Measurements from ENCODE around the gene POLR2F. TPM values are rescaled to one million over a fixed set of nuclear protein-coding genes. Genes with fewer than 3 reads are reported as not detected.

Gene POLR2F
- total RNA-seq, 1 experiment from 2014 or later, result 141 TPM

DNA sequence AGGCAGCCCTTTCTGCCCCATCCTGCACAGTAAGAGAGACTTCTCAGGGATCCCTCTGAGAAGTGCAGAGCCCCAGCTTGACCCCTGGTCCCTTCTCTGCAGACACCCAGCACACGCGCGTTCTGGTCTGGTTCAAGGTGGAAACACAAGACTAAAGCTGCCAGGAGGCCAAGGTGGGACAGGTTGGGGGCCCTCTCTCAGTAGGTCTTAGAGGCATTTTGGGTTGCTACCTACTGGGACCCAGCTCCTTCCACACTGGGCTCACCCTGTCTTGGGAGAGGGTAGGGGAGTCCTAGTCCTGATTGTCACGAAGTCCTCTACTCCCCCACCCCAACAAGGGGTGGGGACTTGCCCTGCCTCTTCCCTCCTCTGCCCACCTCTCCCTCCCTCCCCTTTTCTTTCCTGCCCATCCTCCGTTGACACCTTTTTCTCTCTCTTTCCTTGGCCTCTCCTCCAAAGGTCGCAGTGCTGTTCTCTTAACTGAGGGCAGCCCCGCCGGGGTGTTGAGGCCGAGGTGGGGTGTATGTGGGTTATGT is 31.6 kb downstream of the POLR2F start:
- no peak overlapping the region for H2AFZ ChIP-seq (ENCODE audit: low read length)
- H2BK12ac ChIP-seq (ENCODE audit: insufficient read length, low read depth, low read length), result no peak overlapping the region
- H3K14ac ChIP-seq (ENCODE audit: insufficient read depth, low read length), result no peak overlapping the region
- no peak overlapping the region for H3K23ac ChIP-seq (ENCODE audit: insufficient read length, low read depth, low read length)
- H2BK20ac ChIP-seq (ENCODE audit: low read depth, low read length, poor library complexity, severe bottlenecking), result no peak overlapping the region
- H2AK5ac ChIP-seq (ENCODE audit: insufficient read length, low read length), result no peak overlapping the region
- peaks cover 20 to 35% of the 10 kb centered on the region in 2 experiments for H3K4me1 Mint-ChIP-seq
- H2BK5ac ChIP-seq (ENCODE audit: insufficient read length, low read length), result no peak overlapping the region
- H3K27ac ChIP-seq (ENCODE audit: insufficient read length, low read depth, low read length), result no peak overlapping the region
- no peak overlapping the region for H3T11ph ChIP-seq (ENCODE audit: low read length)
- H3K9ac ChIP-seq (ENCODE audit: extremely low read depth, insufficient read length, low read length), result no peak overlapping the region
- H3K27me3 ChIP-seq (ENCODE audit: insufficient read depth, low read length), result peaks cover 1% of the 10 kb centered on the region; the same call in 1 of the 2 replicates
- no peak overlapping the region for H2BK15ac ChIP-seq (ENCODE audit: low read depth, low read length)
- no peak overlapping the region for H4K5ac ChIP-seq (ENCODE audit: insufficient read length, low read depth, low read length)
- no peak overlapping the region; a peak in 1 of 7 replicates for H3K27ac Mint-ChIP-seq
- peaks cover 39% of the 10 kb centered on the region for H3K27me3 Mint-ChIP-seq (ENCODE audit: low read depth)
- no peak overlapping the region for H4K91ac ChIP-seq (ENCODE audit: insufficient read length, low read depth, low read length)
- H3K23me2 ChIP-seq (ENCODE audit: insufficient read length, low read depth, low read length, poor library complexity, severe bottlenecking), result peaks cover 12% of the 10 kb centered on the region
- H3K79me1 ChIP-seq (ENCODE audit: insufficient read depth, low read depth, low read length, poor library complexity, severe bottlenecking), result no peaks in the 10 kb centered on the region
- no peak overlapping the region for H4K8ac ChIP-seq (replicated peaks; ENCODE audit: insufficient read length, low read depth, low read length)
- H3K4me2 ChIP-seq (ENCODE audit: insufficient read depth, insufficient read length, low read length), result no peak overlapping the region
- WGBS (ENCODE audit: extremely low coverage, insufficient read length, low lambda C conversion rate), result no CpG with 5 or more reads among the region's 9 CpGs
- no peak for DNase-seq
- no peaks in the 10 kb centered on the region for H3K79me2 ChIP-seq (ENCODE audit: insufficient read depth, low read length)
- no peaks in the 10 kb centered on the region for H3K9me3 ChIP-seq (ENCODE audit: control insufficient read depth, low read depth, low read length)
- TF ChIP-seq, protein P1, sequence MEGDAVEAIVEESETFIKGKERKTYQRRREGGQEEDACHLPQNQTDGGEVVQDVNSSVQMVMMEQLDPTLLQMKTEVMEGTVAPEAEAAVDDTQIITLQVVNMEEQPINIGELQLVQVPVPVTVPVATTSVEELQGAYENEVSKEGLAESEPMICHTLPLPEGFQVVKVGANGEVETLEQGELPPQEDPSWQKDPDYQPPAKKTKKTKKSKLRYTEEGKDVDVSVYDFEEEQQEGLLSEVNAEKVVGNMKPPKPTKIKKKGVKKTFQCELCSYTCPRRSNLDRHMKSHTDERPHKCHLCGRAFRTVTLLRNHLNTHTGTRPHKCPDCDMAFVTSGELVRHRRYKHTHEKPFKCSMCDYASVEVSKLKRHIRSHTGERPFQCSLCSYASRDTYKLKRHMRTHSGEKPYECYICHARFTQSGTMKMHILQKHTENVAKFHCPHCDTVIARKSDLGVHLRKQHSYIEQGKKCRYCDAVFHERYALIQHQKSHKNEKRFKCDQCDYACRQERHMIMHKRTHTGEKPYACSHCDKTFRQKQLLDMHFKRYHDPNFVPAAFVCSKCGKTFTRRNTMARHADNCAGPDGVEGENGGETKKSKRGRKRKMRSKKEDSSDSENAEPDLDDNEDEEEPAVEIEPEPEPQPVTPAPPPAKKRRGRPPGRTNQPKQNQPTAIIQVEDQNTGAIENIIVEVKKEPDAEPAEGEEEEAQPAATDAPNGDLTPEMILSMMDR (conservative IDR thresholded peaks at IDR 0.05), result no peak
- H2BK120ac ChIP-seq (ENCODE audit: low read depth, low read length, poor library complexity, severe bottlenecking), result no peak overlapping the region
- H3K18ac ChIP-seq (ENCODE audit: insufficient read length, low read depth, low read length), result no peak overlapping the region
- H3K4me3 Mint-ChIP-seq, result no peak overlapping the region; a peak in 1 of 5 replicates
- peaks cover 5% of the 10 kb centered on the region for H4K20me1 ChIP-seq (ENCODE audit: control insufficient read depth, insufficient read depth, insufficient read length)
- H3K4ac ChIP-seq (ENCODE audit: low read depth, low read length), result no peak overlapping the region
- no peaks in the 10 kb centered on the region for H3K9me3 Mint-ChIP-seq
- no peaks in the 10 kb centered on the region; a peak in 3 of 7 replicates for H3K36me3 Mint-ChIP-seq (ENCODE audit: insufficient read depth in 1 of 3, low read depth in 3 of 3)
- H3K4me1 ChIP-seq (ENCODE audit: insufficient read depth, low read length), result no peaks in the 10 kb centered on the region
- H3K56ac ChIP-seq (ENCODE audit: insufficient read length, low read depth, low read length), result no peak overlapping the region

Measured in H9 (cell line).